HG03558 (cell line): ENCODE results near the gene STAB2.

Experiments
- ATAC-seq: cut with Tn5 transposase; IDR thresholded peaks from one replicate; pipeline ENCODE4 v1.9.1; 2021; ENCODE audit warnings: moderate number of reproducible peaks; ENCODE audit not compliant: unreplicated experiment; ENCODE audit errors: extremely low read depth

The STAB2 gene

GRCh38 chr12:103586791-103587370 lies at the start of gene STAB2:
Gene STAB2 (plus strand): TSS chr12:103587273. CDS start chr12:103587477, 204 bp downstream.
- ATAC-seq = no peak

GRCh38 chr12:103538397-103538796 lies 48.7 kb upstream of the STAB2 start:
- ATAC-seq = no peak

- ATAC-seq = no peak
Observed at GRCh38 chr12:103540319-103540718, 46.8 kb upstream of the STAB2 start.

- no peak for ATAC-seq
Observed at GRCh38 chr12:103542078-103542477, 45.0 kb upstream of the STAB2 start.

GRCh38 chr12:103546959-103547358 lies 40.1 kb upstream of the STAB2 start:
- no peak for ATAC-seq

GRCh38 chr12:103547376-103547775 lies 39.7 kb upstream of the STAB2 start:
- ATAC-seq = no peak

- ATAC-seq = no peak
Observed at GRCh38 chr12:103547929-103548328, 39.1 kb upstream of the STAB2 start.

GRCh38 chr12:103548622-103549601 lies 38.2 kb upstream of the STAB2 start:
- peak; percentile 49 for ATAC-seq

GRCh38 chr12:103556890-103557627 lies 30.0 kb upstream of the STAB2 start:
- no peak for ATAC-seq

- no peak for ATAC-seq
Observed at GRCh38 chr12:103557628-103558010, 29.5 kb upstream of the STAB2 start.

- ATAC-seq = no peak
Observed at GRCh38 chr12:103558879-103559278, 28.2 kb upstream of the STAB2 start.

- no peak for ATAC-seq
Observed at GRCh38 chr12:103560604-103561101, 26.4 kb upstream of the STAB2 start.

- ATAC-seq = no peak
Observed at GRCh38 chr12:103561174-103561573, 25.9 kb upstream of the STAB2 start.

- no peak for ATAC-seq
Observed at GRCh38 chr12:103566398-103566797, 20.7 kb upstream of the STAB2 start.

GRCh38 chr12:103569278-103569677 lies 17.8 kb upstream of the STAB2 start:
- no peak for ATAC-seq

GRCh38 chr12:103571286-103571685 lies 15.8 kb upstream of the STAB2 start:
- ATAC-seq = no peak

- ATAC-seq = no peak
Observed at GRCh38 chr12:103572312-103573045, 14.6 kb upstream of the STAB2 start.

- ATAC-seq = no peak
Observed at GRCh38 chr12:103573185-103573584, 13.9 kb upstream of the STAB2 start.

- ATAC-seq = no peak
Observed at GRCh38 chr12:103578926-103579325, 8.1 kb upstream of the STAB2 start.

GRCh38 chr12:103580026-103580425 lies 7.0 kb upstream of the STAB2 start:
- no peak for ATAC-seq
